HepG2 (cell line): Measurements from ENCODE around the gene CAP2. TPM values are rescaled to one million over a fixed set of nuclear protein-coding genes. Genes with fewer than 3 reads are reported as not detected.

Experiments used
- ATAC-seq: fragments of 200-7000 bp; cut with Tn5 transposase; 3 replicates; pipeline ENCODE4 v1.9.1; 2020; ENCODE audit warnings: mild to moderate bottlenecking, moderate library complexity
- BruUV-seq: library from RNA; stranded (reverse); fragments of 400-500 nt; replicated peaks from 2 replicates; lab custom pipeline; 2021; lab: Mats Ljungman, UMichigan
- CTCF ChIA-PET: fragments of 300-600 bp; formaldehyde crosslinking; extraction: SDS; loops from one replicate; lab custom pipeline; 2021; ENCODE audit warnings: low total read pairs, inconsistent platforms, low intra/inter-chr PET ratio; lab: Yijun Ruan, JAX
- POLR2A ChIA-PET: fragments of 350-600 bp; sonication (Branson Sonifier 250); formaldehyde crosslinking; loops from one replicate; lab custom pipeline; 2020; ENCODE audit warnings: antibody characterized with exemption, inconsistent platforms; lab: Yijun Ruan, JAX
- DNase-seq: peaks from one replicate; pipeline ENCODE4 v3.0.0-alpha.2; 2015; ENCODE audit warnings: low spot score
- FAIRE-seq: peaks from 3 replicates; lab custom pipeline; 2011; peaks lifted over from hg19 to GRCh38; lab: Jason Lieb, UNC
- H2AFZ ChIP-seq: one replicate; pipeline ENCODE4 v1.6.1; 2011; ENCODE audit warnings: low read length, inconsistent platforms
- H3K27ac ChIP-seq: fragments of 300-600 bp; 3 replicates; pipeline ENCODE4 v1.8.0; 2011; ENCODE audit warnings: mixed run types, mild to moderate bottlenecking, mixed read lengths, low read length, inconsistent platforms; ENCODE audit not compliant: insufficient read depth; ENCODE audit errors: extremely low read length
- H3K27me3 ChIP-seq, 2 experiments: fragments of 200-600 bp in 1 of 2; 2 replicates in 1 of 2; 3 replicates in 1 of 2; pipeline versions ENCODE4 v1.6.0 to v1.8.0; 2011; ENCODE audit warnings: low read length in 2 of 2, mild to moderate bottlenecking in 2 of 2, moderate library complexity in 2 of 2, inconsistent platforms in 1 of 2; ENCODE audit not compliant: insufficient read depth in 2 of 2, control insufficient read depth in 1 of 2
- H3K36me3 ChIP-seq, 2 experiments: fragments of 200-600 bp in 1 of 2; replicated peaks in 1 of 2; 2 replicates in 1 of 2; 3 replicates in 1 of 2; pipeline versions ENCODE4 v1.5.1 to v1.8.0; 2011; ENCODE audit warnings: low read length in 2 of 2, inconsistent platforms in 1 of 2; ENCODE audit not compliant: insufficient read depth in 2 of 2, control insufficient read depth in 1 of 2
- H3K4me1 ChIP-seq: 2 replicates; pipeline ENCODE4 v1.5.1; 2012; ENCODE audit warnings: low read length, inconsistent platforms; ENCODE audit not compliant: insufficient read depth
- H3K4me2 ChIP-seq: 2 replicates; pipeline ENCODE4 v1.6.0; 2011; ENCODE audit warnings: low read depth, low read length, inconsistent platforms
- H3K4me3 ChIP-seq, 3 experiments: fragments of 200-600 bp in 1 of 3; sonication (generic), shearing (Covaris generic) in 1 of 3; replicated peaks in 1 of 3; 2 replicates each; pipeline ENCODE4 v1.5.1; 2011 to 2016; ENCODE audit warnings: low read length in 3 of 3, inconsistent platforms in 2 of 3, low read depth in 2 of 3, mild to moderate bottlenecking in 2 of 3, control low read depth in 1 of 3, mixed read lengths in 1 of 3; ENCODE audit not compliant: insufficient read depth in 1 of 3
- H3K79me2 ChIP-seq: one replicate; pipeline ENCODE4 v1.6.1; 2011; ENCODE audit warnings: low read length, inconsistent platforms; ENCODE audit not compliant: insufficient read depth
- H3K9ac ChIP-seq: 2 replicates; pipeline ENCODE4 v1.6.0; 2011; ENCODE audit warnings: mild to moderate bottlenecking, low read depth, low read length, inconsistent platforms; ENCODE audit not compliant: insufficient read depth
- H3K9me3 ChIP-seq: 2 replicates; pipeline ENCODE4 v1.5.1; 2012; ENCODE audit warnings: mild to moderate bottlenecking, low read length
- H4K20me1 ChIP-seq: 2 replicates; pipeline ENCODE4 v1.6.0; 2011; ENCODE audit warnings: inconsistent platforms, mild to moderate bottlenecking, low read length, moderate library complexity; ENCODE audit not compliant: insufficient read depth
- ARNTL ChIP-seq: sonication (generic); formaldehyde crosslinking; IDR thresholded peaks from 2 replicates; pipeline ENCODE4 v1.4.0; 2020; ENCODE audit warnings: mild to moderate bottlenecking, missing genetic modification reagents
- EP300 ChIP-seq, 3 experiments: sonication (generic) in 1 of 3; formaldehyde crosslinking in 1 of 3; IDR thresholded peaks; 2 replicates each; pipeline versions ENCODE4 v1.5.1 to v1.6.1; 2011 to 2020; ENCODE audit warnings: low read depth in 2 of 3, low read length in 2 of 3, borderline replicate concordance in 1 of 3, improper control_type of control experiment in 1 of 3, mild to moderate bottlenecking in 1 of 3, missing genetic modification reagents in 1 of 3, moderate library complexity in 1 of 3
- HHEX ChIP-seq: IDR thresholded peaks from 2 replicates; pipeline ENCODE4 v1.6.1; 2016; ENCODE audit warnings: control low read depth
- HMGXB4 ChIP-seq, 2 experiments: sonication (generic) in 1 of 2; formaldehyde crosslinking in 1 of 2; IDR thresholded peaks; 2 replicates each; pipeline versions ENCODE4 v1.4.0 to v1.6.1; 2018 to 2020; ENCODE audit warnings: missing genetic modification reagents in 2 of 2, borderline replicate concordance in 1 of 2, low read depth in 1 of 2, mild to moderate bottlenecking in 1 of 2, missing biosample characterization in 1 of 2
- RERE ChIP-seq: IDR thresholded peaks from 2 replicates; pipeline ENCODE4 v1.6.1; 2016; ENCODE audit warnings: low read depth, missing genetic modification reagents, missing compliant biosample characterization
- SNRNP70 ChIP-seq: fragments of 200-400 bp; formaldehyde crosslinking; IDR thresholded peaks from 2 replicates; pipeline ENCODE4 v1.6.1; 2017; ENCODE audit warnings: mild to moderate bottlenecking, low read depth, low read length, moderate library complexity
- ZNF441 ChIP-seq: sonication (generic); formaldehyde crosslinking; IDR thresholded peaks from 2 replicates; pipeline ENCODE4 v1.7.0; 2021; ENCODE audit warnings: missing genetic modification reagents, borderline replicate concordance
- WGBS: methylation state at CpG from one replicate; pipeline ENCODE4 v1.1.6; 2017; ENCODE audit warnings: low lambda C conversion rate; 5-methylcytosine and 5-hydroxymethylcytosine counted together
- in situ Hi-C: cut with HindIII; loops from 2 replicates; pipeline ENCODE4 v1.10.0; 2017; ENCODE audit warnings: low pct_unique_long_range_greater_than_20kb; ENCODE audit not compliant: extremely low pct_ligation_motif_present
- intact Hi-C: fragments of 100-400 bp; cut with micrococcal nuclease; formaldehyde crosslinking; loops from one replicate; pipeline ENCODE4 v1.10.0; 2022; ENCODE audit not compliant: unreplicated experiment
- polyA plus RNA-seq, 8 experiments: library from polyadenylated mRNA; depleted of rRNA in 3 of 8; stranded (reverse) in 7 of 8; unstranded in 1 of 8; fragments of >200 nt; fragmentation: Illumina TruSeq in 4 of 8; extraction: Trizol in 4 of 8; gene quantifications; 2 replicates each; pipeline versions ENCODE4 v1.2.1 to v1.2.3, GENCODE V29; 2011 to 2016; ENCODE audit warnings: low read depth in 4 of 8, missing spikeins in 1 of 8, mixed read lengths in 1 of 8; ENCODE audit not compliant: insufficient read depth in 1 of 8
- total RNA-seq, 5 experiments: library from RNA; depleted of rRNA; stranded (reverse); fragments of >200 nt; fragmentation: Illumina TruSeq; extraction: Trizol; gene quantifications; 2 replicates each; pipeline ENCODE4 v1.2.3, GENCODE V29; 2016; ENCODE audit warnings: low read depth in 1 of 5
- TF ChIP-seq, protein P1 (sequence below): sonication (generic); formaldehyde crosslinking; conservative IDR thresholded peaks from 2 replicates; pipeline ENCODE4 v1.4.0; 2020; ENCODE audit warnings: missing genetic modification reagents
- TF ChIP-seq, protein P2 (sequence below): sonication (generic); formaldehyde crosslinking; IDR thresholded peaks from 2 replicates; pipeline ENCODE4 v1.4.0; 2020; ENCODE audit warnings: mild to moderate bottlenecking, missing genetic modification reagents
- TF ChIP-seq, protein P3 (sequence below): fragments of 450-650 bp; IDR thresholded peaks from 2 replicates; pipeline ENCODE4 v1.6.1; 2016

Gene CAP2
- total and polyA plus RNA-seq, 2 of the 13 experiments (the other 11 are each of a cell fraction or from before 2014, with no cell fraction given) = 7.9 to 53.1 TPM

DNA sequence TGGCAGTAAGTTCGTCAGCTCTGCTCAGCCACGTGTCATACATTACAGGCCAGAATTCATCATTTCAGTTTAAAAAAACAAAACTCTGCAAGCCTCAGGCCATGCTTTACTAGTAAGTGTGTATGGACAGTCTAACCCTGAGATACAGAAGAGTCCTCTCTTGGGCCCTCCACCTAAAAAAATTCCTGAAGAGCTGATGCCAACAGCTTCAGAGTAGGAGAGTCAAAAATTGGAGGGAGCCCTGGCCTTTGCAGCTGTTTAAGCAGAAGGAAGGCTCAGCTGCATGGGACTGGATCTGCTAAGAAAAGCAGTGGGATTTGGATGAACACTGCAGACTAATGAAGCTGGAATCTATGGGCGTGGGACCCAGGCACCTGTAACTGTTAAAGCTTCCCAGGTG is 159.5 kb downstream of the CAP2 start (continued):
- TF ChIP-seq, protein P1, sequence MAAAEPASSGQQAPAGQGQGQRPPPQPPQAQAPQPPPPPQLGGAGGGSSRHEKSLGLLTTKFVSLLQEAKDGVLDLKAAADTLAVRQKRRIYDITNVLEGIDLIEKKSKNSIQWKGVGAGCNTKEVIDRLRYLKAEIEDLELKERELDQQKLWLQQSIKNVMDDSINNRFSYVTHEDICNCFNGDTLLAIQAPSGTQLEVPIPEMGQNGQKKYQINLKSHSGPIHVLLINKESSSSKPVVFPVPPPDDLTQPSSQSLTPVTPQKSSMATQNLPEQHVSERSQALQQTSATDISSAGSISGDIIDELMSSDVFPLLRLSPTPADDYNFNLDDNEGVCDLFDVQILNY (CRISPR knock-in tag) = no peak
- TF ChIP-seq EP300 (IDR thresholded peaks at IDR 0.05; ENCODE audit: low read depth in 2 of 2, low read length in 2 of 2) = no peak
- no peak for TF ChIP-seq EP300 (CRISPR knock-in tag; IDR thresholded peaks at IDR 0.05; ENCODE audit: borderline replicate concordance)
- no peak for TF ChIP-seq ZNF441 (CRISPR knock-in tag)
- TF ChIP-seq ARNTL (CRISPR knock-in tag) = no peak
- TF ChIP-seq, protein P2, sequence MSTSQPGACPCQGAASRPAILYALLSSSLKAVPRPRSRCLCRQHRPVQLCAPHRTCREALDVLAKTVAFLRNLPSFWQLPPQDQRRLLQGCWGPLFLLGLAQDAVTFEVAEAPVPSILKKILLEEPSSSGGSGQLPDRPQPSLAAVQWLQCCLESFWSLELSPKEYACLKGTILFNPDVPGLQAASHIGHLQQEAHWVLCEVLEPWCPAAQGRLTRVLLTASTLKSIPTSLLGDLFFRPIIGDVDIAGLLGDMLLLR = no peak
- no peak for TF ChIP-seq HHEX (CRISPR knock-in tag)
- no peak for TF ChIP-seq SNRNP70
- no peak for TF ChIP-seq HMGXB4 (CRISPR knock-in tag; IDR thresholded peaks at IDR 0.05; ENCODE audit: borderline replicate concordance in 1 of 2, low read depth in 1 of 2)

DNA sequence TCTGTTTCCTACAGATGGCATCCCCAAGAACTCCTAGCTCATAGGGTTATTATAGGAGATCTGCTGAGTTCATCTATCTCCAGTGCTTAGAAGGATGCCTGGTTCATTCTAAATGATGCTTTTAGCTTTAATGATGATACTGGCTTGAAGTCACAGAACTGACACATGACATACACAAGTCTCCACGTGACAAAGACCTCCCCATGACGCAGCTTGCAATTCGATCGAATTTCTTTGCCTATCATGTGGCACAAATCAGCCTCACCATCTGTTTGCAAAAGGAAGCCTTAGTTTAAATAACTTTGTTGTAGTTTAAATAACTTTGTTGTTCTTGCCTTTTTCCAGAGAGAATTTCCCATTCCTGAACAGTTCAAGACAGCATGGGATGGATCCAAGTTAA is 162.6 kb downstream of the CAP2 start:
- Histone ChIP-seq H3K9ac (no peak overlapping the region), H2AFZ (no peak overlapping the region), H4K20me1 (no peaks in the 10 kb centered on the region), H3K9me3 (no peaks in the 10 kb centered on the region), H3K79me2 (no peaks in the 10 kb centered on the region)
- intact Hi-C loops = no loop called here
- POLR2A ChIA-PET = no interaction called here
- WGBS = 84% methylated on average over 4 of the region's 4 CpGs
- no TSS peak for BruUV-seq
- TF ChIP-seq, protein P3, sequence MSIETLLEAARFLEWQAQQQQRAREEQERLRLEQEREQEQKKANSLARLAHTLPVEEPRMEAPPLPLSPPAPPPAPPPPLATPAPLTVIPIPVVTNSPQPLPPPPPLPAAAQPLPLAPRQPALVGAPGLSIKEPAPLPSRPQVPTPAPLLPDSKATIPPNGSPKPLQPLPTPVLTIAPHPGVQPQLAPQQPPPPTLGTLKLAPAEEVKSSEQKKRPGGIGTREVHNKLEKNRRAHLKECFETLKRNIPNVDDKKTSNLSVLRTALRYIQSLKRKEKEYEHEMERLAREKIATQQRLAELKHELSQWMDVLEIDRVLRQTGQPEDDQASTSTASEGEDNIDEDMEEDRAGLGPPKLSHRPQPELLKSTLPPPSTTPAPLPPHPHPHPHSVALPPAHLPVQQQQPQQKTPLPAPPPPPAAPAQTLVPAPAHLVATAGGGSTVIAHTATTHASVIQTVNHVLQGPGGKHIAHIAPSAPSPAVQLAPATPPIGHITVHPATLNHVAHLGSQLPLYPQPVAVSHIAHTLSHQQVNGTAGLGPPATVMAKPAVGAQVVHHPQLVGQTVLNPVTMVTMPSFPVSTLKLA = peak; percentile 73
- TF ChIP-seq RERE (CRISPR knock-in tag) = no peak
- TF ChIP-seq, all 625 proteins: peak for 1
- in situ Hi-C loops = no loop called here
- Histone ChIP-seq H3K4me3 (no peak overlapping the region), H3K27me3 (no peaks in the 10 kb centered on the region), H3K36me3 (peaks cover 0 to 2% of the 10 kb centered on the region in 2 experiments; a peak in 2 of 5 replicates), H3K27ac (no peak overlapping the region), H3K4me1 (no peaks in the 10 kb centered on the region), H3K4me2 (no peak overlapping the region)
- CTCF ChIA-PET = no interaction called here
- DNase-seq (no peak), ATAC-seq (no peak), FAIRE-seq (no peak)
